NCI-H2107 (cell line): ENCODE results near the gene PELI2.
"Not testable (repeated sequence)": the region's sequence is repeated elsewhere in the genome, so short reads cannot be mapped to it uniquely, and the experiment has no call there.

Experiments
- DNase-seq: peaks from one replicate; lab custom pipeline; 2025; lab: John Stamatoyannopoulos, UW

PELI2 gene

GRCh38 chr14:56143025-56143424, 24.8 kb downstream of the PELI2 start:
- no peak for DNase-seq

GRCh38 chr14:56144176-56144575, 26.0 kb downstream of the PELI2 start:
- no peak for DNase-seq

- no peak for DNase-seq
Measured at GRCh38 chr14:56145181-56145769, 27.1 kb downstream of the PELI2 start.

DNA sequence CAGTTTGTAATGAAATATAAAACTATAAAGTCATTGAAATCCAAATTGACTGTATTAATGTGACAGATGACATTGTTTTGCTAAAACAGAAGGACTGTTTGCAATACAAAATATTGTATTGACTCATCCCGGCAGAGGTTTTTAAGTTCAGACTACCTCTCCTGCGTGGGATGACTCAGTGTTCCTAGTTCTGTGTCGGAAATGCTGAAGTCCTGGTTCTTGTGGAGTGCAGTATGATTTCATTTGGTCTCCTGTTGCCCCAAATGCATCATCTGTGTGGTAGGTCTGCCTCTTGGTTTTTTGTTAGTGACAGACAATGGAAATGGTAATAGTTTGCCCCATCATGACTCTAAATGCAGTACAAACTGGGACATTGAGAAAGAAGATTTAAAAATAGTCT, 27.8 kb downstream of the PELI2 start:
- DNase-seq = no peak

- DNase-seq = no peak
Measured at GRCh38 chr14:56147449-56147848, 29.2 kb downstream of the PELI2 start.

DNA sequence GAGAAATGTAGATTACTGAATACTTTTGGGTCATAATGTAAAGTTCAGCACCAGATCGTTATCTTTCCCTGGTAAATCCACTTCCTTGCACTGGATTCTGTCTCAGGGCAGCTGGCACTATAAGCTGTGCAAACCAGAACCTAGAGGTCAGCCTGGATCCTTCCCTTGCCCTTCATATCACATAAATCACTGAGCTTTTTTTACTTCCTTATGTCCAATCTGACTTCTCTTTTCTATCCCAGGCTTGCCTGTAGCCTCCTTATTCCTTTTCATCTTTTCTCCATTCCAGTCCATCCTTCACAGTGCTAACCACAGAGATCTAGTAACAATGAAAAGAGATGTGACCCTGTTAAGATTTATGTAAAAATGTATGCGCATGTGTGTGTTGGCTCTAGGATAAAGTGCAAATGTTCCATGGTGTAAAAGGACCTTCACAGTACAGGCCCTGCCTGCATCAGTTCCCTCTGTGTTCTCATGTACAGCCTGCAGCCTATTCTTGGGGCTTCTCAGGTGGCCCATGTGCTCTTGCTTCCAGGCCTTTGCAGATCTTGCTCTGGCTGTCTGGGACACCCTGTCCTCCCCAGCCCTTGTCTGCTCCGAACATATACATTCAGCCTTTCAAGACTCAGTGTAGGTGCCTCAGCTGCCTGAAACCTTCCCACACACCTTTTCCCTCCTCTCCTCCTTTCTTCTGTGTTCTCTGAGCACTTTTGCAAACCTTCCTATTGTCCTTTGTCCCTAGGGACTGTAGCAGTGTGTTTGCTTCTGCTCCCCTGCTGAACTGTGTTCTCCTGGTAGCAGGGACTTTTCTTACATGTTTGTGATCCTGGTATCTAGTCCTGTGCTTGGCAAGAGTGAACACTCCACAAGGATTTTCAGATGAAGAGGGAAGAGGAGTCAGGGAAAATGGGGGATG, 30.0 kb downstream of the PELI2 start:
- peak; percentile 45 for DNase-seq

DNA sequence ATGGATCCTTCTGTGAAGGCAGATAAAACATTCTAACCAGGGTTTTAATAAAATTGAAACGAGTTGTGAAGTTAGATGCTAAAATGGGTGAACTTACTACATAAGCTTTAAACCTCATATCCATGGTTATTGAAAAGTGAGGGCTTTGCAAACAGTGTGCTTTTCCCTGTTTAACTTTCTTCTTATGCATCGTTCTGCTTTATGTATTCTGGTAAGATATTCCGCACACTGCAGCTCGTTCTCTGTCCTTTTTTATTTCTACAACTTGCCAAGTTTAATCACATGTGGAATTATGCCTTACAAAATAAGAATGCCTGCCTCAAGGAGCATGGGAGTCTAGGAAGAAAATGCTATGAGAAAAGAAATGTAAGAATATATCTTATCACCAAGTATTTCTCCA, 30.9 kb downstream of the PELI2 start:
- DNase-seq = no peak

DNA sequence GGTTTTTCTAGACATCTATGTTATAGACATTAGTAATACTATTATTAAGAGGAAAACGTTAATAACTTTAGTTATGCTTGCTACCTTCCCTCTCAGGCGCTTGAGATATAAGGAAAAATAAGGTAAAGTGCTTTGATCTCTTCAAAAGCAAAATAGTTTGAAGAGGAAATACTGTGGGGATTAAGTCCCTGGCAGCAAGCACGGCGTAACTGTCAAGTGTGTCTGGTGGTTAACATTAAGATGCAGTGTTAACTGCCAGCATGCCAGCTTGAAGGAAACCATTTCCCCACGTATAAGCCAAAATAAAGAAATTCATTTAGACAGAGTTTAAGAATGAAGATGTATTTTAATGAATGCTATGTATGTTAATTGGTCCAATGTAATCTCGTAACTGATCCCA, 31.8 kb downstream of the PELI2 start:
- DNase-seq = no peak

GRCh38 chr14:56150645-56151345, 32.6 kb downstream of the PELI2 start:
- no peak for DNase-seq

GRCh38 chr14:56152221-56152620, 34.0 kb downstream of the PELI2 start:
- no peak for DNase-seq

- DNase-seq = no peak
Measured at GRCh38 chr14:56153267-56153666, 35.1 kb downstream of the PELI2 start.

DNA sequence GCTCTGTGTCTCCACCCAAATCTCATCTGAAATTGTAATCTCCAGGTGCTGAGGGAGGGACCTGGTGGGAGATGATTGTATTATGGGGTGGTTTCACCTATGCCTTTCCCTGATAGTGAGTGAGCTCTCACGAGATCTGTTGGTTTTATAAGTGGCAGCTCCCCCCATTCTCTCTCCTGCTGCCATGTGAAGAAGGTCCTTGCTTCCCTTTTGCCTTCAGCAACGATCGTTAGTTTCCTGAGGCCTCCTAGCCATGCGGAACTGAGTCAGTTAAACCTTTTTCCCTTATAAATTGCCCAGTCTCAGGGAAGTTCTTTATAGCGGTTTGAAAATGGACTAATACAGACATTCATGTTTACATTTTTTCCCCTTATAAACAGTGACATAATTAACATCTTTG, 36.1 kb downstream of the PELI2 start:
- DNase-seq = no peak

DNA sequence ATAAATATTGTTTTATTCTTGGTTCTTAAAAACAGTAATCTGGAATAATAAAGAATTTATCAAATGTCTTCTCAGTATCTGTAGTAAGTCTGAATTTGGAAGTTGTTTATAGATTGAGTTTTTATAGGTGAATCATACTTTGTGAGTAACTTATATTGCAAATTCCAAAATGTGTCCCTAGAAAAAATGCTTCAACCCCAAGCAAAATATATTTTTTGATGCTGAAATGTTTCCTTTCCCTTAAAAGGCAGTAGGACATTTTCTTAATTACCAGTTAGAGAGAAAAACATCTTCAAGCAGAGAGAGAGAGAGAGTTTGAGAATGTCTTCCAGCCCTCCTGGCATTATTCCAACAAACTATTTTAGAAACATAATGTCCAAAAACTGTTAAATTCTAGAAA, 37.9 kb downstream of the PELI2 start:
- no peak for DNase-seq

- no peak for DNase-seq
Measured at GRCh38 chr14:56159066-56159465, 40.9 kb downstream of the PELI2 start.

GRCh38 chr14:56160088-56160487, 41.9 kb downstream of the PELI2 start:
- DNase-seq = no peak

DNA sequence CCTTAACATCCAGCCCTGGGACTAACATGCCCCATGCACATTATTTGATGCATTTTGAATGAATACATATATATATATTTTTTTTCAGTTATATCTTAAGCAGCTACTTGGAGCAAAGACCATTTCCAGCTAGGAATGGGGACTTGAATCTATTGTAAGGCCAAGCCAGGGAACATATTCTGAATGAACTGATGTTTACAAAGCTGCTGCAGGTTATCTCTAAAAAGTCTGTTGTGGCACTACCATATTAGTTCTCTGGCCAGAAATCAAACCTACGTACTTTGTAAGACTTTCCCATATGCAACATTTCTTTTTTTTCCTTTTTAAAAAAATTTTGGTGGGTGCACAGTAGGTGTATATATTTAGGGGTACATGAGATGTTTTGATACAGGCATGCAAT, 43.4 kb downstream of the PELI2 start:
- DNase-seq = no peak

GRCh38 chr14:56162476-56162875, 44.3 kb downstream of the PELI2 start:
- no peak for DNase-seq

DNA sequence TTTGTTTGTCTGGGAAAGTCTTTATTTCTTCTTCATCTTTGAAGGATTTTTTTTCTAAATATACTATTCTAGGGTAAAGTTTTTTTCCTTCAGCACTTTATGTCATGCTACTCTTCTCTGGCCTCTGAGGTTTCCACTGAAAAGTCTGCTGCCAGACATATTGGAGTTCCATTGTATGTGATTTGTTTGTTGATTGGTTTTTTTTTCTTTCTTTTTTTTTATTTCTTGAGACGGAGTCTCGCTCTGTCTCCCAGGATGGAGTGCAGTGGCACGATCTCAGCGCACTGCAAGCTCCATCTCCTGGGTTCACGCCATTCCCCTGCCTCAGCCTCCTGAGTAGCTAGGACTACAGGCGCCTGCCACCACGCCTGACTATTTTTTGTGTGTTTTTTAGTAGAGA, 48.4 kb downstream of the PELI2 start:
- DNase-seq = not testable (repeated sequence)

DNA sequence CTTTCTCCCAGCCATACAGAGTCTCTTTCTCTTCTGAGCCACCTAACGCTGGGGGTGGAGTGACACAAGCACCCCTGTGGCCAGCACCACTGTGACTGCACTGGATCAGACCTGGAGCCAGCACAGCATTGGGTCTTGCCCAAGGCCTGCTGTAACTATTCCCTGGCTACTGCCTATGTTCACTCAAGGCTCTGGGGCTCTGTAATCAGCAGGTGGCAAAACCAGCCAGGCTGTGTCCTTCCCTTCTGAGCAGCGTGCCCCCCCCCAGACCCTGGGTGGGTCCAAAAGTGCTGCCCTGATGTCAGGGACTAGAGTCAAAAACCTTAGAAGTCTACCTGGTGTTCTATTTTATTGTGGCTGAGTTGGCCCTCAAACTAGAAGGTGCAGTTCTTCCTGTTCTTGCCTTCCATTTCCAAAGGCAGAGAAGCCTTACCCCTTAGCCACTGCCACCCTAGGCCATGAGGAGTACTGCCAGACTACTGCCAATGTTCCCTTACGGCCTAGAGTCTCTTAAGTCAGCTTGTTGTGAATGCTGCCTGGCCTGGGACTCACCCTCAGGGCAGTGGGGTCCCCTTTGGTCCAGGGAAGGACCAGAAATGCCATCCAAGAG, 49.9 kb downstream of the PELI2 start:
- no peak for DNase-seq

GRCh38 chr14:56170028-56170427, 51.8 kb downstream of the PELI2 start:
- no peak for DNase-seq

GRCh38 chr14:56170877-56171422, 52.7 kb downstream of the PELI2 start:
- DNase-seq = no peak

DNA sequence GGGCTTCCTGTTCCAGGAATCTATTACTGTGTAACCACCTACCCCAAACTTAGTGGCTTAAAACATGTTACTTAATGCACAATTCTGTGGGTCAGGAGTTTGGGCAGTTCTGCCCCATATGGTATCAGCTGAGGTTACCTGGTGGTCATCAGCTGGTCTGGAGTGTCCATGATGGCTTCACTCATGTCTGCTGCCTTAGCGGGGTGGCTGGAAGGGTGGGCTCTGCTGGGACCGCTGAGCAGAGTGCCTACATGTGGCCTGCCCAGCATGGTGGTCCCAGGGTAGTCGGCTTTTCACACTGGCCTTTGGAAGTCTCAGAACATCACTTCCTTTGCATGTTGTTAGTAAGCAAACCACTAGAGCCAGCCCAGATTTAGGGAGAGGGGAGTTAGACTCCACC, 53.9 kb downstream of the PELI2 start:
- DNase-seq = no peak
